Hindlimb muscle (tissue), 1 donor: ENCODE data around the gene ZNF714. TPM values are rescaled to one million over a fixed set of nuclear protein-coding genes. Genes with fewer than 3 reads are reported as not detected.

ENCODE experiments used
- DNase-seq: peaks from one replicate; pipeline ENCODE4 v3.0.0-alpha.2; 2013
- polyA plus RNA-seq: library from polyadenylated mRNA; unstranded; fragments of 120-200 nt; gene quantifications from one replicate; pipeline ENCODE4 v1.2.1, GENCODE V29; 2013; ENCODE audit not compliant: insufficient read length

ZNF714 gene
- polyA plus RNA-seq = 12.1 TPM

GRCh38 chr19:21082011-21082975, at the start of gene ZNF714:
TSS of gene ZNF714 (plus strand) at chr19:21082203. CDS start at chr19:21098269, 16,066 bp downstream.
- DNase-seq = peak; percentile 96

DNA sequence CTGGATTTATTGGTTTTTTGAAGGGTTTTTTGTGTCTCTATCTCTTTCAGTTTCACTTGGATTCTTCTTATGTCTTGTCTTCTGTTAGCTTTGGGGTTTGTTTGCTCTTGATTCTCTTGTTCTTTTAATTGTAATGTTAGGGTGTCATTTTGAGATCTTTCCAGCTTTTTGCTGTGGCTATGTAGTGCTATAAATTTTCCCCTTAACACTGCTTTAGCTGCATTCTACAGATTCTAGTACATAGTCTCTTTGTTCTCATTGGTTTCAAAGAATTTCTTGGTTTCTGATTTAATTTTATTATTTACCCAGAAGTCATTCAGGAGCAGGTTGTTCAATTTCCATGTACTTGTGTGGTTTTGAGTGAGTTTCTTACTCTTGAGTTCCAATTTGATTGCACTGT, 37.0 kb upstream of the ZNF714 start:
- DNase-seq = no peak

DNA sequence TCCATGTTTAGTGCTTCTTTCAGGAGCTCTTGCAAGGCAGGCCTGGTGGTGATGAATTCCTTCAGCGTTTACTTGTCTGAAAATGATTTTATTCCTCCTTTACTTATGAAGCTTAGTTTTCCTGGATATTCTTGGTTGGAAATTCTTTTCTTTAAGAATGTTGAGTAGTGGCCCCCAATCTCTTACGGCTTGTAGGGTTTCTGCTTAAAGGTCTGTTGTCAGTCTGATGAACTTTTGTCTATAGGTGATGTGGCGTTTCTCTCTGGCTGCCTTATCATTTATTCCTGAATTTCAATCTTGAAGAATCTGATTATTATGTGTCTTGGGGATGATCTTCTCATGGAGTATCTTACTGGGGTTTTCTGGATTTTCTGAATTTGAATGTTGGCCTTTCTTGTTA, 35.5 kb upstream of the ZNF714 start:
- no peak for DNase-seq

DNA sequence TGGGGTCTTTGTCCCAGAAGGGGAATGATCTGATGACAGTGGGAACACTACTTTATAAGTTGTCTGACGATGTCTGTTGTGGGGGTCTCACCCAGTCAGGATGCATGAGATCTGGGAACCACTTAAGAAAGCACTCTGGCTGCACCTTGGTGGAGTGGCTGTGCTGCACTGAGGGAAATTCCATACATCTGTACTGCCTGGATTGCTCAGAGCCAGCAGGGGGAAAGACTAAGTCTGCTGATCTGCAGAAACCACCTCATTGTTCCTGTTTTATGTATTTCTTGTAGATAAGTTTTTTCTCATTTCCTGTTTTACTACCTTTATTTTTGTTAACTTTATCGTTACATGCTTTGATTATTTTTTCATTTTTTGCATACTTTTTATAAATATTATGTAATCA, 34.3 kb upstream of the ZNF714 start:
- no peak for DNase-seq

- no peak for DNase-seq
Measured at GRCh38 chr19:21052902-21053301, 29.1 kb upstream of the ZNF714 start.

DNA sequence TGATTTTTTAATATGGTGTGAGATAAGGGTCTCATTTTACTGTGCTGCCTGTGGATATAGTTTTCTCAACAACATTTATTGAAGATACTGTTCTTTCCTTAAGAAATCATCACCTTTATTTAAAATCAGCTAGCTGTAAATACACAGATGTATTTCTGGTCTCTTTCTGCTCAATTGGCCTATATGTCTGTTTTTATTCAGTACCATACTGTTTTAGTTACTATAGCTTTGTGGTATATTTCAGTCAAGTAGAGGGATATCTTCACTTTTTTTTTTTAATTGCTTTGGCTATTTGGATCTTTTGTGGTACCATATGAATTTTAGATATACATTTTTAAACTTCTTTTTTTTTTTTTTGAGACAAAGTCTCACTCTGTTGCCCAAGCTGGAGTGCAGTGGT, 16.7 kb upstream of the ZNF714 start:
- no peak for DNase-seq

DNA sequence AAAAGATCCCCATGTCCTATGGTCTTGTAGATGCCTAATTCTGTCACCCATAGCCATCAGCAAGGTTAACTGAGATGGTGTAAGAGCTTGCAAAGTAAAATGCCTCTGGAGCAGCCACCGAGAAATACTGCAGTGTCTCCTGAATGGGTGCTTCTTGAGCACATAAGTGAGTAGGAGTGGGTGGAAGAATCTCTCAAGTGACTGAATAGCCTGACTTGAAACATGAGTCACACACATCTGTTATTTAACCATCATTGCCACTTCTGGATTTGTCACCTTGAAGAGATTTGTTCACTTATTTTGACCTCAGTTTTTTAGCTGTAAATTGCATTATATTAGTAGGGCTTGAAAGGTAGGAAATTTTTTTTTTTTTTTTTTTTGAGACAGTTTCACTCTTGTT, 2.3 kb downstream of the ZNF714 start:
- no peak for DNase-seq

DNA sequence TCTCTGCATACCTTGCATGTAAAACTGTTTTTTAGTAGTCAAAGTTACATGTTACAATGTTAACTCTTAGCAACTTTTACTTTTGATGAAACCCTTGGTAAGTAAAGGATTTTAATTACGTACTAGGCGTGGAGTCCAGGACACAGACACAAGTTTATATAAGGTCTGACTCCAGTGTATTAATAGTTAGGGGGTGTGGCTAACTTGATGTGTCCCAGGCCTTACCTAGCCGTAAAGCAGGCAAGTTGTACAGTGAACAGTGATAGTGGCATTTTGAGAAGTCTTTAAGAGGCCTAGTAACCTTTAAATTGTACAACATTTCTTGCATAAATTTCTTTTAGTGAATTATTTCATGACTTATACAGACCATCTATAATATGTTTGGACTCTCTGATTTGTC, 5.9 kb downstream of the ZNF714 start:
- no peak for DNase-seq

GRCh38 chr19:21092109-21092508, 10.1 kb downstream of the ZNF714 start:
- DNase-seq = no peak

GRCh38 chr19:21094347-21095025, 12.5 kb downstream of the ZNF714 start:
- no peak for DNase-seq

- DNase-seq = no peak
Measured at GRCh38 chr19:21098291-21098690, 16.3 kb downstream of the ZNF714 start.

DNA sequence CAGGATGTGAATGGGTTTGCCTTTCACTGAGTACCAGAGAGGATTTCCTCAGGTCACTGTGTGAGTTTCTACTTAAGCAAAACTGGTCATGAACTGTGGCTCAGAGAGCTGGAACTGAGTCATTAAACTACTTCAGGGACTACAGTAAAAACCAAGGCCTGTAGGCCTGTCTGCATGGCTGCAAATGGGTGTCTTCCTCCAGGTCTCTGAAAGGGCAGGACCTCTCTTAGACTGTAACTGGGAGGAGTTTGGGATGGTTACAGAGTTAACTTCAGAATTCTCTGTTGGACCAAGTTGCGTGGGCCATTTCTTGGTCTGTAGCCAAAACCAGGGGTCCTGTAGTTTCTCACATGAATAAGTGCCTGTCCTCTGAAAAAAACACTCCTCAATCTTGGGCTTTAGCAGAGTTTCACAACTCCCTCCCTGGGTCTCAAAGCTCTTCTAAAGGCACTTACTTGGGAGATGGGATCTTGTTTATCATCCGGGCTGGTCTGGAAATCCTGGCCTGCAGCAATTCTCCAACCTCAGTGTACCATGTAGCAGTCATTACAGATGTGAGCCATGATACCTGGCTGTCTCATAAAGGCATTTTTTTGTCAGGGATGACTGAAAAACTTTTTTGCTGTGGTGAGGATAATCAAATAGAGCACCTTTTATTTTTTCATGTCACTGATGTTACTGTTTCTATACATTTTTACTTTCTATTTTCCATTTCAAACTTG, 19.7 kb downstream of the ZNF714 start:
- DNase-seq = no peak

GRCh38 chr19:21109116-21109515, 27.1 kb downstream of the ZNF714 start:
- DNase-seq = no peak

DNA sequence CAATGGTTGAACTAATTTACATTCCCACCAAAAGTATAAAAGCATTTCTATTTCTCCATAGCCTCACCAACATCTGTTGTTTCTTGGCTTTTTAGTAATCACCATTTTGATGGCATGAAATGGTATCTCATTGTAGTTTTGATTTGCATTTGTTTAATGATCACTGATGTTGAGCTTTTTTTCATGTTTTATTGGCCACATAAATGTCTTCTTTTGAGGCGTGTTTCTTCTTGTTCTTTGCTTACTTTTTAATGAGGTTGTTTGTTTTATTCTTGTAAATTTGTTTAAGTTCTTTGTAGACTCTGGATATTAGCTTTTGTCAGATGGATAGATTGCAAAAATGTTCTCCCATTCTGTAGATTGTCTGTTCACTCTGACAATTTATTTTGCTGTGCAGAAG, 28.2 kb downstream of the ZNF714 start:
- DNase-seq = no peak

GRCh38 chr19:21115430-21115829, 33.4 kb downstream of the ZNF714 start:
- no peak for DNase-seq

DNA sequence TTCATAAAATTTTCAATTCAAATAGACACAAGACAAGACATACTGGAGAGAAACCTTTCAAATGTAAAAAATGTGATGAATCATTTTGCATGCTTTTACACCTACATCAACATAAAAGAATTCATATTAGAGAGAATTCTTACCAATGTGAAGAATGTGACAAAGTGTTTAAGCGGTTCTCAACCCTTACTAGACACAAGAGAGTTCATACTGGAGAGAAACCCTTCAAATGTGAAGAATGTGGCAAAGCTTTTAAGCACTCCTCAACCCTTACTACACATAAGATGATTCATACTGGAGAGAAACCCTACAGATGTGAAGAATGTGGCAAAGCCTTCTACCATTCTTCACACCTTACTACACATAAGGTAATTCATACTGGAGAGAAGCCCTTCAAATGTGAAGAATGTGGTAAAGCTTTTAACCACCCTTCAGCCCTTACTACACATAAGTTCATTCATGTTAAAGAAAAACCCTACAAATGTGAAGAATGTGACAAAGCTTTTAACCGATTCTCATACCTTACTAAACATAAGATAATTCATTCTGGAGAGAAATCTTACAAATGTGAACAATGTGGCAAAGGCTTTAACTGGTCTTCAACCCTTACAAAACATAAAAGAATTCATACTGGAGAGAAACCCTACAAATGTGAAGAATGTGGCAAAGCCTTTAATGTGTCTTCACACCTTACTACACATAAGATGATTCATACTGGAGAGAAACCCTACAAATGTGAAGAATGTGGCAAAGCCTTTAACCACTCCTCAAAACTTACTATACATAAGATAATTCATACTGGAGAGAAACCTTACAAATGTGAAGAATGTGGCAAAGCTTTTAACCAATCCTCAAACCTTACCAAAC, 35.3 kb downstream of the ZNF714 start:
- no peak for DNase-seq

DNA sequence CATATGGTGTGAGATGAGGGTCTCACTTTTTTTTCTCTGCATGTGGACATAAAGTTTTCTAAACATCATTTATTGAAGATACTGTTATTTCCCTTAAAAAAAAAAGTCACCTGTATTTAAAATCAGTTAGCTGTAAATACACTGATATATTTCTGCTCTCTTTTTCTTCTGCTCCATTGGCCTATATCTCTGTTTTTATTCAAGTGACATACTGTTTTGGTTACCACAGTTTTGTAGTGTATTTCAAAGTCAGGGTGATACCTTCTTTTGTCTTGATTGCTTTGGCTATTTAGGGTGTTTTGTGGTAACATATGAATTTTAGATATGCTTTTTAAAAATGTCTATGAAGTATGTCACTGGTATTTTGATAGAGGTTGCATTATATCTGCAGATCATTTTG, 44.1 kb downstream of the ZNF714 start:
- no peak for DNase-seq

- DNase-seq = no peak
Measured at GRCh38 chr19:21127001-21127400, 45.0 kb downstream of the ZNF714 start.

GRCh38 chr19:21127898-21128297, 45.9 kb downstream of the ZNF714 start:
- DNase-seq = no peak

- no peak for DNase-seq
Measured at GRCh38 chr19:21128901-21129698, 47.1 kb downstream of the ZNF714 start.

DNA sequence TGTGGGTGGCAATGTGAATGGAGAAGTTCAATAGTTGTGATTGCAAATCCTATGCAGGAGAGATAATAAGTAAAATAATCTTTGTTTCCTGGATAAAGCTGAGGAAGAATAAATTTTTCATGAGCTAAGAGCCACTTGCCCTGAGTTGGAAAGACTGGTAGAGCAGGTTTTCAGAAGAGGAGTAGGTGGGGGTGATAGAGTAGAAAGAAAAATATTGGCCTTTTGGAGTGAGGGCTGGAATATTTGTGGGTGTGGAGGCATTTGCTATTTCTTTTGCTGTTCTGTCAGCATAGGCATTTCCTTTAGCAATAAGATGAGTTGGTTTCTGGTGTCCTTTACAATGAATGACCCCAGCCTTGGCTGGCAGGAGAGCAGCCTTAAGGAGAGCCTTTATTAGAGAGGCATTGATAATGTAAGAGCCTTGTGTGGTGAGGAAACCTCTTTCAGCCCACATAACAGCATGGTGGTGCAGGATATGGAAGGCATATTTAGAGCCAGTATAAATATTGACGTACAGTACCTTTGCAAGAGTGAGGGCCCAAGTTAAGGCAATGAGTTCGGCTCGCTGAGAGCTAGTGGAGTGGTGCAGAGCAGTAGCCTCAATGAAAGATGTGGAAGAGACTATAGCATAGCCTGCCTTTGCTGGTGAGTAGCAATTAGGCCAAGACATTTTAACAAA, 48.2 kb downstream of the ZNF714 start:
- no peak for DNase-seq
